ENCODE measurements around the gene EGR4. TPM values are rescaled to one million over a fixed set of nuclear protein-coding genes. Genes with fewer than 3 reads are reported as not detected.

Gene EGR4
- total and polyA plus RNA-seq, 2 donors (not counting 1 experiment from before 2014, with no cell fraction given), result 0.30 to 2.7 TPM

DNA sequence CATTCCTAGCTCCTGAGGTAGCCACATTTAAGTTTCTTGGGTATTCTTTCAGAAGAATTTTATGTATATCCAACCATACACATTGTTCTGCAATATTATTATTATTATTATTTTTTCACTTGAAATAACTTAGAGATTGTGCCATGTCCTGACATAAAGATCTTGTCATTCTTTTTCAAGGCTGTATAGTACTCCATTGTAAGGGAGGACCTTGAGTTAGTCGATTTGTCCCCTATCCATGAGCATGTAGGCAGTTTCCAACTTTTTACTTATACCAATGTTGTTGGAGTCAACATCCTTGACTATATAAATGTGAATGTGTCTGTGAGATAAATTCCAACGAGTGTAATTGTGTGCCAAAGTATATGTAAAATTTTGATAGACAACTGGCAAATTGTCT lies 891 bp upstream of the EGR4 start:
- ChIA-PET POLR2A (no interaction called here), CTCF (no interaction called here)
- Histone ChIP-seq H4K20me1 (ENCODE audit: control insufficient read depth, insufficient read depth, low read length, poor library complexity, severe bottlenecking) (no peaks in the 10 kb centered on the region), H3K36me3 (replicated peaks in 1 of 2; ENCODE audit: control extremely low read depth in 1 of 2, control insufficient read depth in 1 of 2, extremely low read depth in 1 of 2, insufficient read depth in 2 of 2, low read length in 1 of 2) (no peaks in the 10 kb centered on the region), H3K27ac (ENCODE audit: low read length in 2 of 2) (no peak overlapping the region), H3K9me3 (ENCODE audit: control extremely low read depth in 1 of 3, control insufficient read depth in 2 of 3, insufficient read depth in 1 of 3, low read length in 2 of 3) (peaks cover 3 to 21% (median 7%) of the 10 kb centered on the region in 3 donors), H3K27me3 (replicated peaks in 1 of 4; ENCODE audit: control extremely low read depth in 1 of 4, control insufficient read depth in 3 of 4, insufficient read depth in 4 of 4, low read length in 3 of 4) (peaks cover 2 to 72% (median 64%) of the 10 kb centered on the region in 4 experiments), H3K9ac (ENCODE audit: low read length) (no peak overlapping the region), H3K4me1 (ENCODE audit: control insufficient read depth in 2 of 2, insufficient read depth in 2 of 2, low read length in 2 of 2) (peaks cover 28 to 37% of the 10 kb centered on the region in 2 donors), H3K4me2 (replicated peaks; ENCODE audit: low read depth, low read length, poor library complexity, severe bottlenecking) (peak overlapping the region; percentile 87), H2AFZ (ENCODE audit: insufficient read depth, low read depth, low read length, poor library complexity, severe bottlenecking) (no peak overlapping the region), H3K79me2 (ENCODE audit: control insufficient read depth, insufficient read depth, low read length) (no peaks in the 10 kb centered on the region), H3K4me3 (ENCODE audit: control extremely low read depth in 1 of 5, extremely low read depth in 1 of 5, insufficient read depth in 1 of 5, low read depth in 2 of 5, low read length in 4 of 5) (no peak overlapping the region)
- ATAC-seq (ENCODE audit: low read depth) (no peak), DNase-seq (no peak)
- Mint-ChIP-seq H3K4me1 (peaks cover 22% of the 10 kb centered on the region), H3K4me3 (peak overlapping the region; percentile 32), H3K9me3 (ENCODE audit: insufficient read depth) (no peaks in the 10 kb centered on the region), H3K27me3 (peaks cover 58% of the 10 kb centered on the region), H3K27ac (no peak overlapping the region)
- TF ChIP-seq, protein P1, sequence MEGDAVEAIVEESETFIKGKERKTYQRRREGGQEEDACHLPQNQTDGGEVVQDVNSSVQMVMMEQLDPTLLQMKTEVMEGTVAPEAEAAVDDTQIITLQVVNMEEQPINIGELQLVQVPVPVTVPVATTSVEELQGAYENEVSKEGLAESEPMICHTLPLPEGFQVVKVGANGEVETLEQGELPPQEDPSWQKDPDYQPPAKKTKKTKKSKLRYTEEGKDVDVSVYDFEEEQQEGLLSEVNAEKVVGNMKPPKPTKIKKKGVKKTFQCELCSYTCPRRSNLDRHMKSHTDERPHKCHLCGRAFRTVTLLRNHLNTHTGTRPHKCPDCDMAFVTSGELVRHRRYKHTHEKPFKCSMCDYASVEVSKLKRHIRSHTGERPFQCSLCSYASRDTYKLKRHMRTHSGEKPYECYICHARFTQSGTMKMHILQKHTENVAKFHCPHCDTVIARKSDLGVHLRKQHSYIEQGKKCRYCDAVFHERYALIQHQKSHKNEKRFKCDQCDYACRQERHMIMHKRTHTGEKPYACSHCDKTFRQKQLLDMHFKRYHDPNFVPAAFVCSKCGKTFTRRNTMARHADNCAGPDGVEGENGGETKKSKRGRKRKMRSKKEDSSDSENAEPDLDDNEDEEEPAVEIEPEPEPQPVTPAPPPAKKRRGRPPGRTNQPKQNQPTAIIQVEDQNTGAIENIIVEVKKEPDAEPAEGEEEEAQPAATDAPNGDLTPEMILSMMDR (IDR thresholded peaks at IDR 0.05), result no peak
- WGBS (ENCODE audit: insufficient coverage), result no CpG with 5 or more reads among the region's 2 CpGs
- intact Hi-C loops (cut with micrococcal nuclease), result no loop called here

DNA sequence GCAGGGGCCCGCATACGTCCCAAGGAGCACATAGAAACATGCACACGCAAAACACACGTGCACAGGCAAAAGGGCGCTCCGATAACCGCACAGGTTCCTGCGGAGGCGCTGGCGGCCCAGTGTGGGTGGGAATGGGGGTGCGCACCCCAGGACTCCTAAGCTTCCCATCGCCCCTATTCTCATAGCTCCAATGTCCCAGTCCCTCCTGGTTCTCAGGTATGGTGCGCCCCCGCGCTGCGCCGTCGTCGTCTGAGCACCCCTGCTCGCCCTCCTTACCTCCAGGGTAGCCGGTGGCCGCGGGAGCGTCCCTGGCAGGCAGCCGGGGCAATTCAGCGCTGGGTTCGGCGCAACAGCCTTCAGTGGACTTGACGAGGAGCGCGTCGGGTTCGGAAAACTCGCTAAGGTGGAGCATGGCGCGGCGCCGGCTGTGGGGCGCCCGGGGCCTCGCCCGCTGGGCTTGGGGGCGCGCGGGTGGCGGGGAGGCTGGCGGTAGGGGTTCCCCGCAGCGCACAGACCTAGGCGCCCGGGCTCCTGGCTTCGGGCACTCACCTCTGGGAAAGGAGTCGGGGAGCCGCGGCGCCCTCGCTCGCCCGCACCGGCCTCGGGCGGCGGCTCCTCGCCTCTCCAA lies 328 bp downstream of the EGR4 start:
- no peak overlapping the region for H3K27ac Mint-ChIP-seq
- Histone ChIP-seq H3K4me1 (ENCODE audit: control insufficient read depth in 2 of 2, insufficient read depth in 2 of 2, low read length in 2 of 2) (peaks cover 28 to 37% of the 10 kb centered on the region in 2 donors), H3K27ac (ENCODE audit: low read length in 2 of 2) (no peak overlapping the region), H3K36me3 (replicated peaks in 1 of 2; ENCODE audit: control extremely low read depth in 1 of 2, control insufficient read depth in 1 of 2, extremely low read depth in 1 of 2, insufficient read depth in 2 of 2, low read length in 1 of 2) (no peaks in the 10 kb centered on the region), H3K79me2 (ENCODE audit: control insufficient read depth, insufficient read depth, low read length) (no peaks in the 10 kb centered on the region), H3K4me2 (replicated peaks; ENCODE audit: low read depth, low read length, poor library complexity, severe bottlenecking) (peak overlapping the region; percentile 87), H3K27me3 (replicated peaks in 1 of 4; ENCODE audit: control extremely low read depth in 1 of 4, control insufficient read depth in 3 of 4, insufficient read depth in 4 of 4, low read length in 3 of 4) (peaks cover 2 to 74% (median 62%) of the 10 kb centered on the region in 4 experiments), H3K9me3 (ENCODE audit: control extremely low read depth in 1 of 3, control insufficient read depth in 2 of 3, insufficient read depth in 1 of 3, low read length in 2 of 3) (peaks cover 3 to 21% (median 7%) of the 10 kb centered on the region in 3 donors), H4K20me1 (ENCODE audit: control insufficient read depth, insufficient read depth, low read length, poor library complexity, severe bottlenecking) (no peaks in the 10 kb centered on the region), H3K9ac (ENCODE audit: low read length) (peak overlapping the region; percentile 46), H3K4me3 (ENCODE audit: control extremely low read depth in 1 of 5, extremely low read depth in 1 of 5, insufficient read depth in 1 of 5, low read depth in 2 of 5, low read length in 4 of 5) (peak overlapping the region in 4 of 5 experiments; percentile 24 to 55 (median 48)), H2AFZ (ENCODE audit: insufficient read depth, low read depth, low read length, poor library complexity, severe bottlenecking) (peak overlapping the region; percentile 35)
- intact Hi-C loops (cut with micrococcal nuclease), result loop anchor here (2.0 kb wide), 1 partner anchor 94 kb away; no protein-coding TSS in a partner anchor
- ChIA-PET CTCF (no interaction called here), POLR2A (interaction anchor here (0.6 kb wide), 2 partner anchors 8 to 539 kb away, joined by 3 read pairs; no protein-coding TSS in a partner anchor)
- ATAC-seq (ENCODE audit: low read depth) (no peak), DNase-seq (peak; percentile 48)
- TF ChIP-seq EZH2 (IDR thresholded peaks at IDR 0.05; ENCODE audit: borderline replicate concordance, insufficient read depth, low read depth, low read length, poor library complexity, severe bottlenecking), result peak; percentile 24
- TF ChIP-seq, protein P1 (IDR thresholded peaks at IDR 0.05), result no peak
- peak overlapping the region; percentile 81 for H3K4me3 Mint-ChIP-seq
- H3K4me1 Mint-ChIP-seq, result peaks cover 22% of the 10 kb centered on the region
- no peaks in the 10 kb centered on the region for H3K9me3 Mint-ChIP-seq (ENCODE audit: insufficient read depth)
- peaks cover 54% of the 10 kb centered on the region for H3K27me3 Mint-ChIP-seq
- WGBS (ENCODE audit: insufficient coverage), result 4% methylated on average over 54 of the region's 64 CpGs

Measured in B cell (primary cell).